ENCODE results near the gene LY86. TPM values are rescaled to one million over a fixed set of nuclear protein-coding genes. Genes with fewer than 3 reads are reported as not detected.

Gene LY86
- total RNA-seq, 1 donor from 2014 or later, result not detected

GRCh38 chr6:6680526-6680925 lies 92.0 kb downstream of the LY86 start:
- no peak for DNase-seq (ENCODE audit: low read depth)

GRCh38 chr6:6681075-6681849 lies 92.7 kb downstream of the LY86 start:
- no peak for DNase-seq (ENCODE audit: low read depth)

GRCh38 chr6:6682225-6682624 lies 93.7 kb downstream of the LY86 start:
- no peak for DNase-seq (ENCODE audit: low read depth)

GRCh38 chr6:6683969-6684833 lies 95.7 kb downstream of the LY86 start:
- DNase-seq (ENCODE audit: low read depth), result no peak

GRCh38 chr6:6685249-6686040 lies 96.9 kb downstream of the LY86 start:
- DNase-seq (ENCODE audit: low read depth), result no peak

- no peak for DNase-seq (ENCODE audit: low read depth)
Observed at GRCh38 chr6:6686176-6686575, 97.7 kb downstream of the LY86 start.

- no peak for DNase-seq (ENCODE audit: low read depth)
Observed at GRCh38 chr6:6686748-6687601, 98.5 kb downstream of the LY86 start.

- DNase-seq (ENCODE audit: low read depth), result no peak
Observed at GRCh38 chr6:6688283-6688682, 99.8 kb downstream of the LY86 start.

- no peak for DNase-seq (ENCODE audit: low read depth)
Observed at GRCh38 chr6:6688951-6689350, 100.4 kb downstream of the LY86 start.

- DNase-seq (ENCODE audit: low read depth), result no peak
Observed at GRCh38 chr6:6689400-6690143, 101.1 kb downstream of the LY86 start.

- no peak for DNase-seq (ENCODE audit: low read depth)
Observed at GRCh38 chr6:6690144-6690483, 101.6 kb downstream of the LY86 start.

GRCh38 chr6:6694368-6694780 lies 105.9 kb downstream of the LY86 start:
- DNase-seq (ENCODE audit: low read depth), result no peak

GRCh38 chr6:6694825-6695624 lies 106.5 kb downstream of the LY86 start:
- DNase-seq (ENCODE audit: low read depth), result no peak

GRCh38 chr6:6695625-6696276 lies 107.2 kb downstream of the LY86 start:
- DNase-seq (ENCODE audit: low read depth), result no peak

- DNase-seq (ENCODE audit: low read depth), result peak; percentile 58
Observed at GRCh38 chr6:6696867-6697531, 108.5 kb downstream of the LY86 start.

- peak; percentile 60 for DNase-seq (ENCODE audit: low read depth)
Observed at GRCh38 chr6:6697620-6698019, 109.1 kb downstream of the LY86 start.

- peak; percentile 99 for DNase-seq (ENCODE audit: low read depth)
Observed at GRCh38 chr6:6699741-6700367, 111.3 kb downstream of the LY86 start.

Measured in myocyte (in vitro differentiated cells).